Astrocyte of the cerebellum (primary cell): Measurements from ENCODE around the gene AACS.

Experiments
- DNase-seq: peaks from one replicate; pipeline ENCODE4 v3.0.0-alpha.2; 2011; ENCODE audit warnings: low read depth
- H3K4me3 ChIP-seq: 2 replicates; pipeline ENCODE4 v1.5.1; 2011; ENCODE audit warnings: mild to moderate bottlenecking, low read depth, low read length, moderate library complexity
- in situ Hi-C: cut with HindIII; loops from 2 replicates; pipeline ENCODE4 v1.10.0; 2017; ENCODE audit warnings: low sequenced_read_pairs
- TF ChIP-seq, protein P1 (sequence below): IDR thresholded peaks from 2 replicates; pipeline ENCODE4 v1.5.1; 2012; ENCODE audit warnings: low read length, low read depth, moderate library complexity, mild to moderate bottlenecking; ENCODE audit errors: missing control alignments

The AACS gene

DNA sequence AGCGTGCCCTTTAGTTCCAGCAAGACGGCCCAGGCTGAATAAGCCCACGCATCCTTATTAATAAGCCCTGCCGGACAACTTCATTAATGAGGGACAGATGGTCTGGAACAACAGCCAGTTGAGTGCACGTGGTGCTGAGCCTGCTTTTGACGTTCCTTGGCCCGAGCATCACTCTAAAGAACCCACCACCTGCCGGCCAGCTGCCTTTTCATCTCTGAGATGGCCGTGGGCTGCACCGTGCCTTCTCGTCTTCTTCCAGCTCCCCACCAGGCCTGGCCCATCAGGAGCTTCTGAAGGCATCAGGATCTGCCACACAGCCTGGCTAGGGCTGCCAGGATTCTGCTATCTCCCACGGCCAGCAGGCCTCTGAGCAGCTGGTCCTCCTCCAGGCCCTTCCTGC is 80.0 kb downstream of the AACS start:
- in situ Hi-C loops = no loop called here
- DNase-seq = no peak
- TF ChIP-seq, protein P1, sequence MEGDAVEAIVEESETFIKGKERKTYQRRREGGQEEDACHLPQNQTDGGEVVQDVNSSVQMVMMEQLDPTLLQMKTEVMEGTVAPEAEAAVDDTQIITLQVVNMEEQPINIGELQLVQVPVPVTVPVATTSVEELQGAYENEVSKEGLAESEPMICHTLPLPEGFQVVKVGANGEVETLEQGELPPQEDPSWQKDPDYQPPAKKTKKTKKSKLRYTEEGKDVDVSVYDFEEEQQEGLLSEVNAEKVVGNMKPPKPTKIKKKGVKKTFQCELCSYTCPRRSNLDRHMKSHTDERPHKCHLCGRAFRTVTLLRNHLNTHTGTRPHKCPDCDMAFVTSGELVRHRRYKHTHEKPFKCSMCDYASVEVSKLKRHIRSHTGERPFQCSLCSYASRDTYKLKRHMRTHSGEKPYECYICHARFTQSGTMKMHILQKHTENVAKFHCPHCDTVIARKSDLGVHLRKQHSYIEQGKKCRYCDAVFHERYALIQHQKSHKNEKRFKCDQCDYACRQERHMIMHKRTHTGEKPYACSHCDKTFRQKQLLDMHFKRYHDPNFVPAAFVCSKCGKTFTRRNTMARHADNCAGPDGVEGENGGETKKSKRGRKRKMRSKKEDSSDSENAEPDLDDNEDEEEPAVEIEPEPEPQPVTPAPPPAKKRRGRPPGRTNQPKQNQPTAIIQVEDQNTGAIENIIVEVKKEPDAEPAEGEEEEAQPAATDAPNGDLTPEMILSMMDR = no peak
- H3K4me3 ChIP-seq = no peak overlapping the region

DNA sequence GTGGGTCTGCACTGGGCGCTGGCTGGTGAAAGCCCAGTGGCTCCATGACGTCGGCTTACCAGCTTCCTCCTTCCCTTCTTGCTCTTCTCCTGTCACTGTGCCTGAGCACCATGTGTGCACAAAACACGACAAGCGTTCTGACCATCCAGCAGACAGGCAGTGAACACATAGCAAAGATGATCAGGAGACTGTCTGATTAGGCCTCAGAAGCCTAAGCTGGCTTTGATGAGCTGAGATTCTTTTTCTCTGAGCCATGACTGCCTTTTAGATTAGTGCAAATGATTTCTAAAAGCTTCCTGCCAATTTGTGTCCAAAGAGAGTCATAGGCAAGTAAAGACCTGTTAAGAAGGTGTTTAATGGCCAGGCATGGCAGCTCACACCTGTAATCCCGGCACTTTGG is 83.1 kb downstream of the AACS start:
- TF ChIP-seq, protein P1 = no peak
- in situ Hi-C loops = no loop called here
- H3K4me3 ChIP-seq = no peak overlapping the region
- DNase-seq = no peak

DNA sequence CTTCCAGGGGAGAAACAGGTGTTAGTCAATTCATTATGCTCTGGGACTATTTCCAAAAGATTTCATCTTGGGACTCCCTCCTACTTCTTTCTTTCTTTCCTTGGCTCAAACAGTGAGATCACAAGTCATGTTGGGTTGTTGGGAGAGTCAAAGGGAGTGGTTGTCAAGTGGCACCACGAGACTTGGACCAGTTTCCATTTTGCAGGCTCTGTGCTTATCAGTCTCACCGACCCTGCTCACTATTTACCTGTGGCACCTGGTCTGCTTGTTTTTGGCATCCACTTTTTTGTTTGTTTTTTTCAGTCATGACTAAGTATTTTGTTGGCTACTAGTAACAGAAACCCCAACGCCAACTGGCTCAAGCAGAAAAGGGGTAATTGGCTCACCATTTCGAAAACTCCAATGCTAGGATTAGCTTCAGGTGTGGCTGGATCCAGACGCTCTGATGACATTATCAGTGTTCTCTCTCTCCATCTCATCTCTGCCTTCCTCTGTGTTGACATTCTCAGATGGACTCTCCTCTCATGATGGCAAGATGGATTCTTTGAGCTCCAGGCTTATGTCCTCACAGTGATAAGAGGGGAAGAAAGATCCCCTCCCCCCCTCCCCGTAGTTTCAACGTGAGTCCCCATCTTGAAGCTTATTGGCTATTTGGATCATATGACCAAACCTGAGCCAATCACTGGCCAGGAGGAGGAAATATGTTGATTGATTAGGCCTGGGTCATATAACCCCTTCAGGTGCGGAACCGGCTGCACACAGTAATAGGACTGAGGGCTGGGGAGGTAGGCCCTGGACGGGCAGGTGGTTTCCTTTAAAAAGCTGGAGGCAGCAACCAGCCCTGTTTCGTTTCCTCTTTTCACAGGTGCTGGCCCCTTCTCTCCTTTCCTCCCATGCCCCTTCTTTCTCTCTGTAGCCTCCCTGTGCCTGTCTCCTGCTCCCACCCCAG is 84.2 kb downstream of the AACS start:
- H3K4me3 ChIP-seq = no peak overlapping the region
- no peak for DNase-seq
- TF ChIP-seq, protein P1 = no peak
- in situ Hi-C loops = no loop called here

DNA sequence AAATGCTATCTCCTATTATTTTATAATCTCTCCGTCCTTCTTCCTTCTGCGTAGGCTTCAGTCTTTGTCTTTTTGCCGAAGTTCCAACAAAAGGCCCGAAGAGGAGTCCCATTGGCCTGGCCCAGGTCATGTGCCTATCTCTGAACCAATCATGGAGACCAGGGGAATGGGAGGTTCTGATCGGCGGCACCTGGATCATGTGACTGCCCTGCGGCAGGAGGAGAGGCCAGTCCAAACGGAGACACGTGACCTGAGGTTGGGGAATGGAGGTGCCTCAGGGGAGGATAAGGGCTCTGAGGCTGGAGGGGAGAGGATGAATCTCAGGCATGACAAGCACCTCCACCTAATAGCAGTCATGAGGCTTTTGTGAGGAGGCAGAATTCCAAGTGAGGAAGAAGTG is 86.0 kb downstream of the AACS start:
- no peak overlapping the region for H3K4me3 ChIP-seq
- no peak for DNase-seq
- TF ChIP-seq, protein P1 = no peak
- in situ Hi-C loops = no loop called here

DNA sequence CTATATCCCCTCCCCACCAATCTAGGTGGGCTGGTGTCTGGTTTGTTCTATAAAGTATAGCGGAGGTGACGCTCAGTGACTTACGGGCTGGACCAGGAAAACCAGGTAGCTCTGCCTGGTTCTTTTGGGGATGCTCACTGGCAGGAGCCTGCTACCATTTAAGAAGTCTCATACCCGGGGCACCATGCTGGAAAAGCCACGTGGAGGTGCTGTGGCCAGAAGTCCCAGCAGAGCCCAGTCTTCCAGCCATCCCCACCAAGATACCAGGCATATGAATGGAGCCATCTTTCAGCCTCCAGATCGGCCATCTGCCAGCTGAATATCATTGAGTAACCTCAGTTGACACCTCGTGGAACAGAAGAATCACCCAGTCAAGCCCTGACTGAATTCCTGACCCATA is 87.2 kb downstream of the AACS start:
- H3K4me3 ChIP-seq = no peak overlapping the region
- no peak for DNase-seq
- in situ Hi-C loops = no loop called here
- TF ChIP-seq, protein P1 = no peak

DNA sequence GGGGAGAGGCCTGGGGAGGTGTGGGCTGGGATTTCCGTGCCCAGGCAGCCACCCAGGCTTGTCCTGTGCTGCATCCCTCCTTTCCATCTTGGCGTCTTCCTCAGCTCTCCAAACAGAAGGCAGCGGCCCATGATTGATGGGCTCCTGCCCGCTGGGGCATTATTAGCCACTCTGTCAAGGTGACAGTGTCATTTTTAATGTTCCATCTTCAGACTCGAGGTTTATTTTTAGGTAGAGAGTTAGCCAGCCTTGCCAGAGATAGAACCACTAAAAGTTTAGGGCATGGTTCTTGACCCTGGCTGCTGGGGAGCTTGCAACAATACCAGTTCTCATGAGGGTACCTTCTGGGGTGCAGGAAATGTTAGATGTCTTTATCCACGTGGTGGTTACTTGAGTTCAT is 90.1 kb downstream of the AACS start:
- in situ Hi-C loops = no loop called here
- TF ChIP-seq, protein P1 = no peak
- no peak overlapping the region for H3K4me3 ChIP-seq
- DNase-seq = no peak
